Measurements from ENCODE around the gene YBX2.

The YBX2 gene

GRCh38 chr17:7295230-7296180 lies 1.1 kb upstream of the YBX2 start:
- Histone ChIP-seq H3K27me3 (ENCODE audit: control insufficient read depth, insufficient read depth, low read length) (peaks cover 27% of the 10 kb centered on the region), H3K4me3 (ENCODE audit: low read depth, low read length) (peak overlapping the region; percentile 66; the same call in 1 of the 2 replicates), H3K4me1 (ENCODE audit: control insufficient read depth, insufficient read depth, low read length) (peaks cover 9% of the 10 kb centered on the region), H3K9me3 (ENCODE audit: control insufficient read depth, insufficient read depth, low read length) (no peaks in the 10 kb centered on the region; the same call in 1 of the 2 replicates), H3K36me3 (ENCODE audit: control insufficient read depth, insufficient read depth, low read length) (no peaks in the 10 kb centered on the region), H3K9ac (ENCODE audit: low read depth, low read length) (no peak overlapping the region), H3K27ac (ENCODE audit: low read depth, low read length) (no peak overlapping the region)

- H3K9ac ChIP-seq (ENCODE audit: low read depth, low read length) = no peak overlapping the region
Measured at GRCh38 chr17:7293816-7294613, 424 bp downstream of the YBX2 start.

DNA sequence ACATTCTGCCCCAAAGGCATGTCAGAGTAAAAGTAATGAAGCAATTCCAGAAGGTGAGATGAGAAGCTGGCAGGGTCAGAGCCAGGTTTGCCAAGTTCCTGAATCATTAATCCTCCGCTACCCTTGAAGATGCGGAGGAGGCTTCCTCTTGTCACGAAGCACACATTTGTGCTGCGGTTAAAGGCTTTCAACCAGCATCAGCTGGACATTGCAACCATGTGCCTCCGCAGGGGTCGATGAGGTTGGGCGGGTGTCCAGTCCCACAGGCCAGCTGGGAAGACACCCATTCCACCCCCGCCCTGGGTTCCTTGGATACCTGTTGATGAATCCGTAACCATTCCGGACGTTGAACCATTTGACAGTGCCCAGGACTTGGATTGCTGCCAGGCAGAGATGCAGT lies 1.3 kb downstream of the YBX2 start:
- H3K4me3 ChIP-seq (ENCODE audit: low read depth, low read length) = no peak overlapping the region
- no peaks in the 10 kb centered on the region for H3K36me3 ChIP-seq (ENCODE audit: control insufficient read depth, insufficient read depth, low read length)
- no peak overlapping the region for H3K27ac ChIP-seq (ENCODE audit: low read depth, low read length)
- H3K4me1 ChIP-seq (ENCODE audit: control insufficient read depth, insufficient read depth, low read length) = peaks cover 9% of the 10 kb centered on the region
- H3K9ac ChIP-seq (ENCODE audit: low read depth, low read length) = no peak overlapping the region
- no peaks in the 10 kb centered on the region; the same call in 1 of the 2 replicates for H3K9me3 ChIP-seq (ENCODE audit: control insufficient read depth, insufficient read depth, low read length)
- H3K27me3 ChIP-seq (ENCODE audit: control insufficient read depth, insufficient read depth, low read length) = peaks cover 27% of the 10 kb centered on the region

More at GRCh38 chr17:7293816-7294613, 424 bp downstream of the YBX2 start:
- Histone ChIP-seq H3K27ac (ENCODE audit: low read depth, low read length) (peak overlapping the region; percentile 47), H3K4me1 (ENCODE audit: control insufficient read depth, insufficient read depth, low read length) (peaks cover 9% of the 10 kb centered on the region), H3K4me3 (ENCODE audit: low read depth, low read length) (peak overlapping the region; percentile 55), H3K9me3 (ENCODE audit: control insufficient read depth, insufficient read depth, low read length) (no peaks in the 10 kb centered on the region; the same call in 1 of the 2 replicates), H3K36me3 (ENCODE audit: control insufficient read depth, insufficient read depth, low read length) (no peaks in the 10 kb centered on the region), H3K27me3 (ENCODE audit: control insufficient read depth, insufficient read depth, low read length) (peaks cover 27% of the 10 kb centered on the region)

DNA sequence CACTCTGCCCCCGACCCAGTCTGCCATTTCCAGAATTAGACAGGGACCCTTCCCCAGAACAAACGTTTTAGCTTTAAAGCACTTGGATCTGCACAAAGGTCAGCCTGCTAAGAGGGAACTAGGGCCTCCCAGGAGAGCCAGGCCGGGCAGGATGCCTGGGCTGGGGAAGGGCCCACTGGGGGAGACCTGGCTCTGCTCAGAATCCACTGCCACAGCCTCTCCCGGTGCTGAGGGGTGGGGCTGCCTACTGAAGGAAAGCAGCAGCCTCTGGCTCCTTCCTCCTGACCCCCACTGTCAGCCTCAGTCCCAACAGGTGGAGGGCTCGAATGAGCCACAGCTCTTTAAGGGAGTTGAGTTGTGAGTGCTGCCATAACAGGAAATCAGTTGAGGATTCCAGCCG lies 1.7 kb downstream of the YBX2 start:
- Histone ChIP-seq H3K4me3 (ENCODE audit: low read depth, low read length) (no peak overlapping the region), H3K36me3 (ENCODE audit: control insufficient read depth, insufficient read depth, low read length) (0 out of 2 replicates have a peak, but pooled peaks cover 2% of the 10 kb centered on the region), H3K27ac (ENCODE audit: low read depth, low read length) (no peak overlapping the region), H3K9ac (ENCODE audit: low read depth, low read length) (no peak overlapping the region), H3K9me3 (ENCODE audit: control insufficient read depth, insufficient read depth, low read length) (no peaks in the 10 kb centered on the region; the same call in 1 of the 2 replicates), H3K27me3 (ENCODE audit: control insufficient read depth, insufficient read depth, low read length) (peaks cover 27% of the 10 kb centered on the region), H3K4me1 (ENCODE audit: control insufficient read depth, insufficient read depth, low read length) (peaks cover 9% of the 10 kb centered on the region)

DNA sequence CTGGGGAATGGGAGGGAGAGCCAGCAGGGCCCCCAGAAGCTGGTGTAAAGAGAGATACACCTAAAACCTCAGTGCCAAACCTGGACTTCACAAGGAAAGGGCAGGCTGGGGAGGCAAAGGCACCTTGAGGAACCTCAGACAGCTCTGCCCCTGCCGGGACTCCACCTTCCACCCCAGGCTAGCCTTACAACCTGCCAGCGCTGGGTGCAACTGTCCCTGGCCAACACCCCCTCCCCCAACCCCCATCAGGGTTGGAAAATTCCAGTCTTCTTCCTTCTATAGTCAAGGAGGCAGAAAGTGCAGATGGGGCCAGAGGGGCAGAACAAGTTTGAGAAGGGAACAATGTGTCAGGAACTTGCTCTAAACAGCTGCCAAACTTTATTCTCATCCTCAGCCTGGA lies 2.2 kb downstream of the YBX2 start:
- H3K9ac ChIP-seq (ENCODE audit: low read depth, low read length) = no peak overlapping the region
- peaks cover 9% of the 10 kb centered on the region for H3K4me1 ChIP-seq (ENCODE audit: control insufficient read depth, insufficient read depth, low read length)
- peaks cover 27% of the 10 kb centered on the region for H3K27me3 ChIP-seq (ENCODE audit: control insufficient read depth, insufficient read depth, low read length)
- H3K36me3 ChIP-seq (ENCODE audit: control insufficient read depth, insufficient read depth, low read length) = 0 out of 2 replicates have a peak, but pooled peaks cover 3% of the 10 kb centered on the region
- H3K27ac ChIP-seq (ENCODE audit: low read depth, low read length) = no peak overlapping the region
- H3K9me3 ChIP-seq (ENCODE audit: control insufficient read depth, insufficient read depth, low read length) = no peaks in the 10 kb centered on the region; the same call in 1 of the 2 replicates
- H3K4me3 ChIP-seq (ENCODE audit: low read depth, low read length) = no peak overlapping the region

- Histone ChIP-seq H3K9me3 (ENCODE audit: control insufficient read depth, insufficient read depth, low read length) (no peaks in the 10 kb centered on the region; the same call in 1 of the 2 replicates), H3K36me3 (ENCODE audit: control insufficient read depth, insufficient read depth, low read length) (0 out of 2 replicates have a peak, but pooled peaks cover 3% of the 10 kb centered on the region), H3K27me3 (ENCODE audit: control insufficient read depth, insufficient read depth, low read length) (peaks cover 15% of the 10 kb centered on the region), H3K9ac (ENCODE audit: low read depth, low read length) (no peak overlapping the region), H3K4me3 (ENCODE audit: low read depth, low read length) (no peak overlapping the region), H3K27ac (ENCODE audit: low read depth, low read length) (no peak overlapping the region), H3K4me1 (ENCODE audit: control insufficient read depth, insufficient read depth, low read length) (peaks cover 6% of the 10 kb centered on the region)
Measured at GRCh38 chr17:7290685-7291084, 3.8 kb downstream of the YBX2 start.

GRCh38 chr17:7290166-7290565 lies 4.3 kb downstream of the YBX2 start:
- Histone ChIP-seq H3K36me3 (ENCODE audit: control insufficient read depth, insufficient read depth, low read length) (0 out of 2 replicates have a peak, but pooled peaks cover 5% of the 10 kb centered on the region), H3K9ac (ENCODE audit: low read depth, low read length) (no peak overlapping the region), H3K4me3 (ENCODE audit: low read depth, low read length) (no peak overlapping the region), H3K4me1 (ENCODE audit: control insufficient read depth, insufficient read depth, low read length) (peaks cover 6% of the 10 kb centered on the region), H3K9me3 (ENCODE audit: control insufficient read depth, insufficient read depth, low read length) (no peaks in the 10 kb centered on the region), H3K27me3 (ENCODE audit: control insufficient read depth, insufficient read depth, low read length) (peaks cover 10% of the 10 kb centered on the region), H3K27ac (ENCODE audit: low read depth, low read length) (no peak overlapping the region)

DNA sequence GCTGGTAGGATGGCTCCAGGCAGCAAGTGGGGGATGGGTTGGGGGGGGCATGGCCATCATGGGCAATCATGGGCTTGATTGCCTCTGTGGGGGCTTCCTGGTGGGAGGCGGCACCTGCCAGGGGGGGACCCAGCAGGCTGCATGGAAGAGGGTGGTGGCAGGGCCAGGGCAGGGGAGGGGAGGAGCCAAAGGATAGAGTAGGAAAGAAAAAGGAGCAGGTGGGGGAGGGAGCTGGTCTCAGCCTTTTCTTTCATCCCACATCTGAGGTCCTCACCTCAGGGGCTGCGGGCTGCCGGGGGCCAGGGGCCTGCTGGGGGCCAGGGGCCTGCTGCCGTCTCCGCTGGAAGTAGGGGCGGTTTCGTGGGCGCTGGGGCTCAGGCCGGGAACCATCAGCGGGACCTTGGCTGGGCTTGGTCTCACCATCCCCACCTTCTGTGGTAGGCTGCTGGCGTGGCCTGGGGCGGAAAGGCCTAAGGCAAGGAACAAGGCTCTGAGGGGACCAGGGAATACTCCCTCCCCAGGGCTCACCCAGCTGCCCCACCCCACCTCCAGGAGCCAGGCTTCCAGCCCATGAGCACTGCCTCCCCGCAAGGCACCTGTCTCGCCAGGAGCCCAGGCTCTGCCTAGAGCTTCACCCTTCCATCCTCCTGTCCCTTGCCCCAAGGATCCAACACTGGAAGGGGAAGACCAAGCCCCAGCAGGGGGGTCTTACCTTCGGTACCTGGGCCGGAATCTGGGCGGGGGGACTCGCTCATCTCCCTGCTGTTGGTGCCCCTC lies 5.0 kb downstream of the YBX2 start:
- peaks cover 6% of the 10 kb centered on the region for H3K4me1 ChIP-seq (ENCODE audit: control insufficient read depth, insufficient read depth, low read length)
- peaks cover 6% of the 10 kb centered on the region; the same call in 1 of the 2 replicates for H3K27me3 ChIP-seq (ENCODE audit: control insufficient read depth, insufficient read depth, low read length)
- H3K27ac ChIP-seq (ENCODE audit: low read depth, low read length) = no peak overlapping the region
- H3K36me3 ChIP-seq (ENCODE audit: control insufficient read depth, insufficient read depth, low read length) = 0 out of 2 replicates have a peak, but pooled peaks cover 8% of the 10 kb centered on the region
- no peak overlapping the region for H3K9ac ChIP-seq (ENCODE audit: low read depth, low read length)
- H3K4me3 ChIP-seq (ENCODE audit: low read depth, low read length) = no peak overlapping the region
- no peaks in the 10 kb centered on the region for H3K9me3 ChIP-seq (ENCODE audit: control insufficient read depth, insufficient read depth, low read length)

GRCh38 chr17:7285679-7286078 lies 8.8 kb downstream of the YBX2 start:
- Histone ChIP-seq H3K27ac (ENCODE audit: low read depth, low read length) (no peak overlapping the region), H3K4me1 (ENCODE audit: control insufficient read depth, insufficient read depth, low read length) (peaks cover 5% of the 10 kb centered on the region), H3K4me3 (ENCODE audit: low read depth, low read length) (no peak overlapping the region), H3K36me3 (ENCODE audit: control insufficient read depth, insufficient read depth, low read length) (0 out of 2 replicates have a peak, but pooled peaks cover 11% of the 10 kb centered on the region), H3K9ac (ENCODE audit: low read depth, low read length) (no peak overlapping the region), H3K9me3 (ENCODE audit: control insufficient read depth, insufficient read depth, low read length) (no peaks in the 10 kb centered on the region), H3K27me3 (ENCODE audit: control insufficient read depth, insufficient read depth, low read length) (peaks cover 18% of the 10 kb centered on the region)

DNA sequence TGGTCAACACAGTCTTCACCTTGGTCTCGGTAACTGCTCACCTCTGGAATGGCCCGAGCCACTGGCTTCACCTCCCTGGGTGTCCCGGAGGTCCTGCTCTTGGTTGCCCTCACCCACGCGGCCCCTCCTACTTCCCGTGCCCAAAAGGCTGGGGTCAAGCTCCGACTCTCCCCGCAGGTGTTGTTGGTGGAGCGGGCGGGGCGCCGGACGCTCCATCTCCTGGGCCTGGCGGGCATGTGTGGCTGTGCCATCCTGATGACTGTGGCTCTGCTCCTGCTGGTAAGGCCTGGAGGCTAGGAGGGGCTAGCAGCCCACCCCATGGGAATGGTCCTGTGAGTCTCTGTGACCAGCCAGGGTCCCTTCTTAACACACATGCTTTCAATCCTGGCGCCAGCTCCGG lies 9.5 kb downstream of the YBX2 start:
- Histone ChIP-seq H3K36me3 (ENCODE audit: control insufficient read depth, insufficient read depth, low read length) (0 out of 2 replicates have a peak, but pooled peaks cover 11% of the 10 kb centered on the region), H3K9me3 (ENCODE audit: control insufficient read depth, insufficient read depth, low read length) (no peaks in the 10 kb centered on the region), H3K4me1 (ENCODE audit: control insufficient read depth, insufficient read depth, low read length) (peaks cover 10% of the 10 kb centered on the region), H3K9ac (ENCODE audit: low read depth, low read length) (no peak overlapping the region), H3K27me3 (ENCODE audit: control insufficient read depth, insufficient read depth, low read length) (peaks cover 19% of the 10 kb centered on the region), H3K27ac (ENCODE audit: low read depth, low read length) (no peak overlapping the region), H3K4me3 (ENCODE audit: low read depth, low read length) (no peak overlapping the region)
